Measurements from ENCODE around the gene PRR19.
A peak's percentile ranks its signal among the peaks of the same experiment; 100 is the strongest.

Gene PRR19

GRCh38 chr19:42316223-42317211 lies 14.6 kb downstream of the PRR19 start:
- Mint-ChIP-seq H3K4me1 (ENCODE audit: low read depth) (peaks cover 17% of the 10 kb centered on the region), H3K36me3 (ENCODE audit: low read depth) (no peaks in the 10 kb centered on the region), H3K9me3 (no peaks in the 10 kb centered on the region), H3K27me3 (peaks cover 36% of the 10 kb centered on the region), H3K4me3 (peak overlapping the region; percentile 33), H3K27ac (peak overlapping the region; percentile 1)

GRCh38 chr19:42317535-42317934 lies 15.6 kb downstream of the PRR19 start:
- Mint-ChIP-seq H3K27ac (no peak overlapping the region), H3K36me3 (ENCODE audit: low read depth) (no peaks in the 10 kb centered on the region), H3K9me3 (no peaks in the 10 kb centered on the region), H3K4me1 (ENCODE audit: low read depth) (peaks cover 15% of the 10 kb centered on the region), H3K4me3 (no peak overlapping the region), H3K27me3 (peaks cover 37% of the 10 kb centered on the region)

GRCh38 chr19:42322305-42322704 lies 20.4 kb downstream of the PRR19 start:
- no peak overlapping the region for H3K27ac Mint-ChIP-seq
- H3K36me3 Mint-ChIP-seq (ENCODE audit: low read depth): no peaks in the 10 kb centered on the region
- H3K4me3 Mint-ChIP-seq: no peak overlapping the region
- peaks cover 18% of the 10 kb centered on the region for H3K4me1 Mint-ChIP-seq (ENCODE audit: low read depth)
- peaks cover 23% of the 10 kb centered on the region for H3K27me3 Mint-ChIP-seq
- H3K9me3 Mint-ChIP-seq: no peaks in the 10 kb centered on the region

GRCh38 chr19:42323473-42323851 lies 21.5 kb downstream of the PRR19 start:
- H3K27ac Mint-ChIP-seq: no peak overlapping the region
- H3K4me3 Mint-ChIP-seq: no peak overlapping the region
- peaks cover 23% of the 10 kb centered on the region for H3K27me3 Mint-ChIP-seq
- H3K4me1 Mint-ChIP-seq (ENCODE audit: low read depth): peaks cover 18% of the 10 kb centered on the region
- no peaks in the 10 kb centered on the region for H3K9me3 Mint-ChIP-seq
- no peaks in the 10 kb centered on the region for H3K36me3 Mint-ChIP-seq (ENCODE audit: low read depth)

GRCh38 chr19:42323852-42324654 lies 22.1 kb downstream of the PRR19 start:
- H3K27me3 Mint-ChIP-seq: peaks cover 23% of the 10 kb centered on the region
- no peak overlapping the region for H3K27ac Mint-ChIP-seq
- peak overlapping the region; percentile 81 for H3K4me3 Mint-ChIP-seq
- no peaks in the 10 kb centered on the region for H3K9me3 Mint-ChIP-seq
- peaks cover 18% of the 10 kb centered on the region for H3K4me1 Mint-ChIP-seq (ENCODE audit: low read depth)
- H3K36me3 Mint-ChIP-seq (ENCODE audit: low read depth): no peaks in the 10 kb centered on the region

GRCh38 chr19:42324655-42325307 lies 22.8 kb downstream of the PRR19 start:
- Mint-ChIP-seq H3K9me3 (no peaks in the 10 kb centered on the region), H3K4me3 (peak overlapping the region; percentile 81), H3K27me3 (peaks cover 23% of the 10 kb centered on the region), H3K36me3 (ENCODE audit: low read depth) (no peaks in the 10 kb centered on the region), H3K27ac (peak overlapping the region; percentile 89), H3K4me1 (ENCODE audit: low read depth) (peaks cover 18% of the 10 kb centered on the region)

- Mint-ChIP-seq H3K4me1 (ENCODE audit: low read depth) (peaks cover 18% of the 10 kb centered on the region), H3K9me3 (no peaks in the 10 kb centered on the region), H3K36me3 (ENCODE audit: low read depth) (no peaks in the 10 kb centered on the region), H3K4me3 (peak within 1 kb of the TSS; percentile 81), H3K27ac (peak within 1 kb of the TSS; percentile 89), H3K27me3 (peaks cover 23% of the 10 kb centered on the region)
Measured at GRCh38 chr19:42325308-42325895, 23.5 kb downstream of the PRR19 start, which contains the start of gene MEGF8. Gene MEGF8 (plus strand): TSS chr19:42325635. CDS start chr19:42326244, 609 bp downstream.

- no peaks in the 10 kb centered on the region for H3K36me3 Mint-ChIP-seq (ENCODE audit: low read depth)
- H3K27me3 Mint-ChIP-seq: peaks cover 23% of the 10 kb centered on the region
- peak overlapping the region; percentile 81 for H3K4me3 Mint-ChIP-seq
- H3K27ac Mint-ChIP-seq: peak overlapping the region; percentile 21
- H3K9me3 Mint-ChIP-seq: no peaks in the 10 kb centered on the region
- H3K4me1 Mint-ChIP-seq (ENCODE audit: low read depth): peaks cover 18% of the 10 kb centered on the region
Measured at GRCh38 chr19:42325896-42326771, 24.2 kb downstream of the PRR19 start.

- Mint-ChIP-seq H3K4me1 (ENCODE audit: low read depth) (peaks cover 18% of the 10 kb centered on the region), H3K4me3 (peak overlapping the region; percentile 33), H3K36me3 (ENCODE audit: low read depth) (no peaks in the 10 kb centered on the region), H3K9me3 (no peaks in the 10 kb centered on the region), H3K27ac (no peak overlapping the region), H3K27me3 (peaks cover 18% of the 10 kb centered on the region)
Measured at GRCh38 chr19:42326969-42327368, 25.0 kb downstream of the PRR19 start.

- H3K4me1 Mint-ChIP-seq (ENCODE audit: low read depth): peaks cover 18% of the 10 kb centered on the region
- H3K36me3 Mint-ChIP-seq (ENCODE audit: low read depth): no peaks in the 10 kb centered on the region
- no peak overlapping the region for H3K27ac Mint-ChIP-seq
- H3K27me3 Mint-ChIP-seq: peaks cover 14% of the 10 kb centered on the region
- no peaks in the 10 kb centered on the region for H3K9me3 Mint-ChIP-seq
- H3K4me3 Mint-ChIP-seq: no peak overlapping the region
Measured at GRCh38 chr19:42327381-42327780, 25.4 kb downstream of the PRR19 start.

GRCh38 chr19:42328106-42328505 lies 26.2 kb downstream of the PRR19 start:
- Mint-ChIP-seq H3K27ac (no peak overlapping the region), H3K9me3 (no peaks in the 10 kb centered on the region), H3K36me3 (ENCODE audit: low read depth) (no peaks in the 10 kb centered on the region), H3K27me3 (peaks cover 9% of the 10 kb centered on the region), H3K4me1 (ENCODE audit: low read depth) (peaks cover 18% of the 10 kb centered on the region), H3K4me3 (no peak overlapping the region)

- Mint-ChIP-seq H3K36me3 (ENCODE audit: low read depth) (no peaks in the 10 kb centered on the region), H3K4me3 (no peak overlapping the region), H3K9me3 (no peaks in the 10 kb centered on the region), H3K27me3 (peaks cover 5% of the 10 kb centered on the region), H3K4me1 (ENCODE audit: low read depth) (peaks cover 18% of the 10 kb centered on the region), H3K27ac (no peak overlapping the region)
Measured at GRCh38 chr19:42328854-42329253, 26.9 kb downstream of the PRR19 start.

- no peaks in the 10 kb centered on the region for H3K27me3 Mint-ChIP-seq
- H3K27ac Mint-ChIP-seq: no peak overlapping the region
Measured at GRCh38 chr19:42330241-42330711, 28.3 kb downstream of the PRR19 start.

More at GRCh38 chr19:42330241-42330711, 28.3 kb downstream of the PRR19 start:
- Mint-ChIP-seq H3K36me3 (ENCODE audit: low read depth) (no peaks in the 10 kb centered on the region), H3K9me3 (no peaks in the 10 kb centered on the region), H3K4me1 (ENCODE audit: low read depth) (peaks cover 12% of the 10 kb centered on the region), H3K4me3 (no peak overlapping the region)
